G401.6 (cell line): ENCODE results near the gene PPIF.

Source experiments
- FAIRE-seq: peaks from 2 replicates; lab custom pipeline; 2012; peaks lifted over from hg19 to GRCh38; lab: Jason Lieb, UNC

PPIF gene

GRCh38 chr10:79375321-79376077, 28.2 kb downstream of the PPIF start:
- no peak for FAIRE-seq

- FAIRE-seq: no peak
These were observed 28.9 kb downstream of the PPIF start for GRCh38 chr10:79376078-79376628.

- no peak for FAIRE-seq
These were observed 29.7 kb downstream of the PPIF start for GRCh38 chr10:79376751-79377556.

- FAIRE-seq: no peak
These were observed 30.5 kb downstream of the PPIF start for GRCh38 chr10:79377557-79378382.

- no peak for FAIRE-seq
These were observed 31.0 kb downstream of the PPIF start for GRCh38 chr10:79378383-79378646.

- FAIRE-seq: no peak
These were observed 31.6 kb downstream of the PPIF start for GRCh38 chr10:79378647-79379511.

GRCh38 chr10:79379512-79380124, 32.3 kb downstream of the PPIF start:
- no peak for FAIRE-seq

- FAIRE-seq: no peak
These were observed 33.1 kb downstream of the PPIF start for GRCh38 chr10:79380125-79380945.

- FAIRE-seq: no peak
These were observed 33.9 kb downstream of the PPIF start for GRCh38 chr10:79380946-79381721.

GRCh38 chr10:79381804-79382221, 34.5 kb downstream of the PPIF start:
- FAIRE-seq: no peak

GRCh38 chr10:79382491-79382941, 35.2 kb downstream of the PPIF start:
- no peak for FAIRE-seq

GRCh38 chr10:79383974-79384606, 36.8 kb downstream of the PPIF start:
- FAIRE-seq: no peak

- no peak for FAIRE-seq
These were observed 37.6 kb downstream of the PPIF start for GRCh38 chr10:79384773-79385391.

GRCh38 chr10:79385392-79385795, 38.1 kb downstream of the PPIF start:
- no peak for FAIRE-seq

- no peak for FAIRE-seq
These were observed 38.7 kb downstream of the PPIF start for GRCh38 chr10:79385804-79386531.

GRCh38 chr10:79386637-79387465, 39.6 kb downstream of the PPIF start:
- FAIRE-seq: no peak

GRCh38 chr10:79387466-79387973, 40.3 kb downstream of the PPIF start:
- FAIRE-seq: no peak
